NCI-H2107 treated with DMSO at 0.1 percent for 48 hours (cell line): ENCODE results near the gene MEOX2.

Experiments
- DNase-seq: peaks from one replicate; lab custom pipeline; 2025; ENCODE audit not compliant: unreplicated experiment; lab: John Stamatoyannopoulos, UW

Gene MEOX2

GRCh38 chr7:15681631-15682030, 4.9 kb downstream of the MEOX2 start:
- no peak for DNase-seq

- DNase-seq, result no peak
These were observed 5.3 kb downstream of the MEOX2 start for GRCh38 chr7:15681186-15681585.

GRCh38 chr7:15680446-15680845, 6.0 kb downstream of the MEOX2 start:
- DNase-seq, result no peak

GRCh38 chr7:15679306-15679705, 7.2 kb downstream of the MEOX2 start:
- no peak for DNase-seq

GRCh38 chr7:15678653-15679052, 7.8 kb downstream of the MEOX2 start:
- no peak for DNase-seq

- DNase-seq, result no peak
These were observed 11.1 kb downstream of the MEOX2 start for GRCh38 chr7:15675379-15675778.

GRCh38 chr7:15674586-15674985, 11.9 kb downstream of the MEOX2 start:
- DNase-seq, result no peak

GRCh38 chr7:15669443-15670090, 16.9 kb downstream of the MEOX2 start:
- no peak for DNase-seq

GRCh38 chr7:15667991-15668390, 18.5 kb downstream of the MEOX2 start:
- no peak for DNase-seq

- no peak for DNase-seq
These were observed 24.0 kb downstream of the MEOX2 start for GRCh38 chr7:15662451-15662850.

- no peak for DNase-seq
These were observed 28.2 kb downstream of the MEOX2 start for GRCh38 chr7:15658247-15658646.

- no peak for DNase-seq
These were observed 33.6 kb downstream of the MEOX2 start for GRCh38 chr7:15652776-15653290.

- DNase-seq, result no peak
These were observed 34.8 kb downstream of the MEOX2 start for GRCh38 chr7:15651693-15652092.

- DNase-seq, result no peak
These were observed 35.7 kb downstream of the MEOX2 start for GRCh38 chr7:15650787-15651186.

- no peak for DNase-seq
These were observed 38.0 kb downstream of the MEOX2 start for GRCh38 chr7:15648461-15648961.

GRCh38 chr7:15647309-15647708, 39.2 kb downstream of the MEOX2 start:
- no peak for DNase-seq

- DNase-seq, result no peak
These were observed 43.3 kb downstream of the MEOX2 start for GRCh38 chr7:15643000-15643705.

- DNase-seq, result no peak
These were observed 57.6 kb downstream of the MEOX2 start for GRCh38 chr7:15628876-15629275.

GRCh38 chr7:15626041-15626440, 60.4 kb downstream of the MEOX2 start:
- DNase-seq, result no peak

- DNase-seq, result no peak
These were observed 61.0 kb downstream of the MEOX2 start for GRCh38 chr7:15625466-15625865.

GRCh38 chr7:15621468-15621867, 65.0 kb downstream of the MEOX2 start:
- no peak for DNase-seq

GRCh38 chr7:15620491-15621185, 65.8 kb downstream of the MEOX2 start:
- no peak for DNase-seq
